ENCODE data around the gene KAT2B. TPM values are rescaled to one million over a fixed set of nuclear protein-coding genes. Genes with fewer than 3 reads are reported as not detected.

KAT2B gene
- total RNA-seq, 2 donors from 2014 or later, result 25.0 to 70.5 TPM

GRCh38 chr3:20104167-20104661 is 64.0 kb downstream of the KAT2B start:
- no peaks in the 10 kb centered on the region for H3K9me3 ChIP-seq
- H3K27ac ChIP-seq, result no peak overlapping the region
- peaks cover 4% of the 10 kb centered on the region for H3K36me3 ChIP-seq
- no peak for TF ChIP-seq CTCF (IDR thresholded peaks at IDR 0.05)
- no peaks in the 10 kb centered on the region for H3K4me1 ChIP-seq
- no peaks in the 10 kb centered on the region for H3K27me3 ChIP-seq
- no peak overlapping the region for H3K4me3 ChIP-seq
- no peak for DNase-seq (ENCODE audit: low spot score)

- no peak for DNase-seq (ENCODE audit: low spot score)
- no peaks in the 10 kb centered on the region for H3K9me3 ChIP-seq
- no peaks in the 10 kb centered on the region for H3K4me1 ChIP-seq
- no peak for TF ChIP-seq CTCF (IDR thresholded peaks at IDR 0.05)
- no peak overlapping the region for H3K4me3 ChIP-seq
- no peak overlapping the region for H3K27ac ChIP-seq
- no peaks in the 10 kb centered on the region for H3K27me3 ChIP-seq
- no peaks in the 10 kb centered on the region for H3K36me3 ChIP-seq
These were observed 65.5 kb downstream of the KAT2B start for GRCh38 chr3:20105513-20106280.

GRCh38 chr3:20107722-20108121 is 67.5 kb downstream of the KAT2B start:
- Histone ChIP-seq H3K27ac (no peak overlapping the region), H3K27me3 (no peaks in the 10 kb centered on the region), H3K4me3 (no peak overlapping the region), H3K36me3 (peaks cover 13% of the 10 kb centered on the region), H3K9me3 (no peaks in the 10 kb centered on the region), H3K4me1 (no peaks in the 10 kb centered on the region)
- no peak for DNase-seq (ENCODE audit: low spot score)
- TF ChIP-seq CTCF (IDR thresholded peaks at IDR 0.05), result no peak

GRCh38 chr3:20108869-20109268 is 68.6 kb downstream of the KAT2B start:
- Histone ChIP-seq H3K9me3 (no peaks in the 10 kb centered on the region), H3K36me3 (peaks cover 22% of the 10 kb centered on the region), H3K27me3 (no peaks in the 10 kb centered on the region), H3K27ac (no peak overlapping the region), H3K4me3 (no peak overlapping the region), H3K4me1 (no peaks in the 10 kb centered on the region)
- DNase-seq (ENCODE audit: low spot score), result no peak
- TF ChIP-seq CTCF (IDR thresholded peaks at IDR 0.05), result no peak

- Histone ChIP-seq H3K4me3 (no peak overlapping the region), H3K27me3 (no peaks in the 10 kb centered on the region), H3K36me3 (peaks cover 35% of the 10 kb centered on the region), H3K27ac (no peak overlapping the region), H3K4me1 (no peaks in the 10 kb centered on the region), H3K9me3 (no peaks in the 10 kb centered on the region)
- no peak for DNase-seq (ENCODE audit: low spot score)
- TF ChIP-seq CTCF (IDR thresholded peaks at IDR 0.05), result no peak
These were observed 70.6 kb downstream of the KAT2B start for GRCh38 chr3:20110826-20111225.

GRCh38 chr3:20111836-20112235 is 71.6 kb downstream of the KAT2B start:
- no peak overlapping the region for H3K4me3 ChIP-seq
- no peak for TF ChIP-seq CTCF (IDR thresholded peaks at IDR 0.05)
- peaks cover 43% of the 10 kb centered on the region for H3K36me3 ChIP-seq
- H3K27ac ChIP-seq, result no peak overlapping the region
- H3K9me3 ChIP-seq, result no peaks in the 10 kb centered on the region
- H3K27me3 ChIP-seq, result no peaks in the 10 kb centered on the region
- H3K4me1 ChIP-seq, result no peaks in the 10 kb centered on the region
- DNase-seq (ENCODE audit: low spot score), result no peak

All from right atrium auricular region (tissue), 2 donors.